Measurements from ENCODE around the gene ST8SIA6.

GRCh38 chr10:17394854-17395253, 59.5 kb downstream of the ST8SIA6 start:
- TF ChIP-seq CTCF (tag by site-specific recombination; IDR thresholded peaks at IDR 0.05) (no peak), ZNF707 (tag by site-specific recombination; IDR thresholded peaks at IDR 0.05) (no peak), TCF7L2 (IDR thresholded peaks at IDR 0.05; ENCODE audit: borderline replicate concordance, low read depth, low read length) (no peak), REST (tag by site-specific recombination; IDR thresholded peaks at IDR 0.05) (no peak)
- TF ChIP-seq, protein P1, sequence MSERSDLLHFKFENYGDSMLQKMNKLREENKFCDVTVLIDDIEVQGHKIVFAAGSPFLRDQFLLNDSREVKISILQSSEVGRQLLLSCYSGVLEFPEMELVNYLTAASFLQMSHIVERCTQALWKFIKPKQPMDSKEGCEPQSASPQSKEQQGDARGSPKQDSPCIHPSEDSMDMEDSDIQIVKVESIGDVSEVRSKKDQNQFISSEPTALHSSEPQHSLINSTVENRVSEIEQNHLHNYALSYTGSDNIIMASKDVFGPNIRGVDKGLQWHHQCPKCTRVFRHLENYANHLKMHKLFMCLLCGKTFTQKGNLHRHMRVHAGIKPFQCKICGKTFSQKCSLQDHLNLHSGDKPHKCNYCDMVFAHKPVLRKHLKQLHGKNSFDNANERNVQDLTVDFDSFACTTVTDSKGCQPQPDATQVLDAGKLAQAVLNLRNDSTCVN (tag by site-specific recombination; optimal IDR thresholded peaks at IDR 0.05): no peak

Data from HEK293 (cell line).